HG02623 (cell line): ENCODE results near the gene PPP3CB.

Experiments
- ATAC-seq: cut with Tn5 transposase; IDR thresholded peaks from one replicate; pipeline ENCODE4 v1.9.1; 2021; ENCODE audit warnings: moderate library complexity; ENCODE audit not compliant: unreplicated experiment

PPP3CB gene

GRCh38 chr10:73485320-73485719, 10.5 kb downstream of the PPP3CB start:
- no peak for ATAC-seq

GRCh38 chr10:73480158-73480557, 15.7 kb downstream of the PPP3CB start:
- no peak for ATAC-seq

- ATAC-seq: no peak
Observed at GRCh38 chr10:73478636-73479035, 17.2 kb downstream of the PPP3CB start.

GRCh38 chr10:73471226-73471625, 24.6 kb downstream of the PPP3CB start:
- ATAC-seq: no peak

- no peak for ATAC-seq
Observed at GRCh38 chr10:73469579-73469978, 26.2 kb downstream of the PPP3CB start.

- no peak for ATAC-seq
Observed at GRCh38 chr10:73467206-73467605, 28.6 kb downstream of the PPP3CB start.

- no peak for ATAC-seq
Observed at GRCh38 chr10:73465978-73466726, 29.7 kb downstream of the PPP3CB start.

- no peak for ATAC-seq
Observed at GRCh38 chr10:73460897-73461296, 34.9 kb downstream of the PPP3CB start.

- ATAC-seq: no peak
Observed at GRCh38 chr10:73459683-73460314, 36.0 kb downstream of the PPP3CB start.

- no peak for ATAC-seq
Observed at GRCh38 chr10:73456187-73456890, 39.5 kb downstream of the PPP3CB start.

- no peak for ATAC-seq
Observed at GRCh38 chr10:73449113-73449512, 46.7 kb downstream of the PPP3CB start.

GRCh38 chr10:73448384-73448783, 47.4 kb downstream of the PPP3CB start:
- ATAC-seq: no peak

- ATAC-seq: no peak
Observed at GRCh38 chr10:73446926-73447325, 48.9 kb downstream of the PPP3CB start.

- no peak for ATAC-seq
Observed at GRCh38 chr10:73444457-73444856, 51.4 kb downstream of the PPP3CB start.

- ATAC-seq: no peak
Observed at GRCh38 chr10:73439605-73440312, 56.1 kb downstream of the PPP3CB start.

- ATAC-seq: no peak
Observed at GRCh38 chr10:73439055-73439454, 56.8 kb downstream of the PPP3CB start.

- no peak for ATAC-seq
Observed at GRCh38 chr10:73433538-73433867, 62.3 kb downstream of the PPP3CB start, which contains the start of gene MSS51. MSS51 (minus strand) TSS chr10:73433561; CDS start chr10:73428284, 5,277 bp downstream.

GRCh38 chr10:73432646-73433537, 62.9 kb downstream of the PPP3CB start:
- no peak for ATAC-seq

- no peak for ATAC-seq
Observed at GRCh38 chr10:73426318-73426717, 69.5 kb downstream of the PPP3CB start.

- ATAC-seq: no peak
Observed at GRCh38 chr10:73424478-73424877, 71.3 kb downstream of the PPP3CB start.
